Small intestine (tissue), 7 donors: ENCODE measurements around the gene PLCB4. TPM values are rescaled to one million over a fixed set of nuclear protein-coding genes. Genes with fewer than 3 reads are reported as not detected.

Experiments used
- DNase-seq, 2 donors: peaks; one replicate each; pipeline versions ENCODE4 v3.0.0 to v3.0.0-alpha.2; 2013
- FAIRE-seq: peaks from 2 replicates; lab custom pipeline; 2012; peaks lifted over from hg19 to GRCh38; lab: Jason Lieb, UNC
- H3K27ac ChIP-seq, 3 donors: one replicate each; pipeline ENCODE4 v1.5.1; 2013; ENCODE audit warnings: low read length in 2 of 3, mild to moderate bottlenecking in 2 of 3, control low read depth in 1 of 3, inconsistent platforms in 1 of 3, low read depth in 1 of 3, moderate library complexity in 1 of 3
- H3K27me3 ChIP-seq, 3 donors: one replicate each; pipeline ENCODE4 v1.6.1; 2013; ENCODE audit warnings: low read length in 3 of 3, inconsistent platforms in 1 of 3; ENCODE audit not compliant: control insufficient read depth in 3 of 3, insufficient read depth in 3 of 3
- H3K36me3 ChIP-seq, 3 donors: one replicate each; pipeline ENCODE4 v1.6.1; 2013; ENCODE audit warnings: low read length in 3 of 3, inconsistent platforms in 1 of 3, low read depth in 1 of 3, mild to moderate bottlenecking in 1 of 3, moderate library complexity in 1 of 3; ENCODE audit not compliant: control insufficient read depth in 3 of 3, insufficient read depth in 2 of 3
- H3K4me1 ChIP-seq, 3 donors: one replicate each; pipeline ENCODE4 v1.6.1; 2013; ENCODE audit warnings: low read length in 2 of 3, inconsistent platforms in 1 of 3, low read depth in 1 of 3, mild to moderate bottlenecking in 1 of 3, moderate library complexity in 1 of 3; ENCODE audit not compliant: control insufficient read depth in 3 of 3, insufficient read depth in 2 of 3
- H3K4me3 ChIP-seq, 3 donors: one replicate each; pipeline ENCODE4 v1.5.1; 2013; ENCODE audit warnings: low read length in 3 of 3, control low read depth in 1 of 3, inconsistent platforms in 1 of 3, low read depth in 1 of 3, mild to moderate bottlenecking in 1 of 3, moderate library complexity in 1 of 3
- H3K9me3 ChIP-seq, 2 donors: one replicate each; pipeline ENCODE4 v1.6.1; 2013; ENCODE audit warnings: low read depth in 1 of 2, low read length in 1 of 2; ENCODE audit not compliant: control insufficient read depth in 2 of 2, insufficient read depth in 1 of 2
- WGBS, 3 donors: extraction: QIAGEN DNeasy Blood & Tissue Kit; methylation state at CpG; one replicate each; pipeline ENCODE4 v1.1.7; 2013; 5-methylcytosine and 5-hydroxymethylcytosine counted together
- polyA plus RNA-seq, 4 donors: library from polyadenylated mRNA; stranded (reverse) in 3 of 4; unstranded in 1 of 4; fragments of 200-250 nt in 3 of 4; fragments of 120-200 nt in 1 of 4; gene quantifications; one replicate each; pipeline versions ENCODE4 v1.2.1 to v1.2.3, GENCODE V29; 2013
- donor health status: healthy with polysubstance abuse.
- donor health status: control.
- donor health status: control.
- donor health status: Bipolar disorder and iron deficiency.
- donor health status: healthy.

PLCB4 gene
- polyA plus RNA-seq, 4 donors: under 0.01 to 14.4 (median 3.4) TPM

GRCh38 chr20:9478771-9479170 is 409.9 kb downstream of the PLCB4 start:
- no peaks in the 10 kb centered on the region for H3K36me3 ChIP-seq
- no peak overlapping the region for H3K4me3 ChIP-seq
- no peaks in the 10 kb centered on the region for H3K4me1 ChIP-seq
- H3K9me3 ChIP-seq: no peaks in the 10 kb centered on the region
- WGBS, 3 donors: 80 to 87% (median 84%) methylated on average over 4 of the region's 4 CpGs
- no peaks in the 10 kb centered on the region for H3K27me3 ChIP-seq
- DNase-seq (no peak), FAIRE-seq (no peak)
- no peak overlapping the region for H3K27ac ChIP-seq

DNA sequence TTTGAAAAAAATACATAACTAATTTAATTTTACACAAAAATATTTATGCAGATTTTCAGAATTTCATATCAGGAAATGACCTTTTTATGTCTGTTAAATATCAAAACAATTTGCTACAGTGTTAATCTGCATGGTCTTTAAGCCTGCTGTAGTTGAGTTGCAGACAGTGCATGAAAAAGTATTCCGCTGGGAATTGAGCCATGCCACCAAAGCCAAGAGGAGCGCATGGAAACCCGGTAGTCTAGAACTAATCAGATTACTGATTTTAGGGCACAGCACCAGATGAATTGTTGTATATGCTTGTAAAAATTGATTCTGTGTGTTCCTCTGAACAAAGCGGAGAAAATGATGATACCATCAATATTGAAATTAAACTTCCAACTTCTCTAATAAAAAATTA is 411.2 kb downstream of the PLCB4 start:
- DNase-seq (no peak), FAIRE-seq (no peak)
- no peak overlapping the region for H3K4me3 ChIP-seq
- H3K36me3 ChIP-seq: no peaks in the 10 kb centered on the region
- H3K4me1 ChIP-seq: no peaks in the 10 kb centered on the region
- H3K27ac ChIP-seq: no peak overlapping the region
- 89 to 94% (median 92%) methylated on average over 4 of the region's 4 CpGs for WGBS, 3 donors
- no peaks in the 10 kb centered on the region for H3K27me3 ChIP-seq
- no peaks in the 10 kb centered on the region for H3K9me3 ChIP-seq

DNA sequence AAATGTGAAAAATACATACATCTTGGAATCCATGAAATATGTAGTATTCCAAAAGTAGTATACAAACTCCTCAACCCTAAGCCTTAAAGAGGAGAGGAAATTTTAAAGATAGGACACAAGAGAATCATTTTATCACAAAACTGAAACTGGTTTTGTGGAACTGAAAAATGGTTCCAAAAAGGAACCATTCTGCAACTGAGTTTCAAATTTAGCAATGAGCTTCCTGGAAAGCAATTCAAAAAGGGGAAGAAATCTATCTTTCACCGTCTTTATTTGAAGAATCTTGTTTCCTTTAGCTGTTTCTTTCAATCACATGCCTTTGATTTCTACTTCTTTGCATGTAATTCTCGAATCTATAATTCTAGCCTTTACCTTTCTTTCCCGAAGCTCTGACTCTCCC is 413.3 kb downstream of the PLCB4 start:
- H3K36me3 ChIP-seq: no peaks in the 10 kb centered on the region
- no peak for DNase-seq
- no peaks in the 10 kb centered on the region for H3K9me3 ChIP-seq
- no peak for FAIRE-seq
- no peak overlapping the region for H3K4me3 ChIP-seq
- 70 to 76% (median 71%) methylated on average over 3 of the region's 3 CpGs for WGBS, 3 donors
- H3K4me1 ChIP-seq: no peaks in the 10 kb centered on the region
- H3K27ac ChIP-seq: no peak overlapping the region
- H3K27me3 ChIP-seq: no peaks in the 10 kb centered on the region

DNA sequence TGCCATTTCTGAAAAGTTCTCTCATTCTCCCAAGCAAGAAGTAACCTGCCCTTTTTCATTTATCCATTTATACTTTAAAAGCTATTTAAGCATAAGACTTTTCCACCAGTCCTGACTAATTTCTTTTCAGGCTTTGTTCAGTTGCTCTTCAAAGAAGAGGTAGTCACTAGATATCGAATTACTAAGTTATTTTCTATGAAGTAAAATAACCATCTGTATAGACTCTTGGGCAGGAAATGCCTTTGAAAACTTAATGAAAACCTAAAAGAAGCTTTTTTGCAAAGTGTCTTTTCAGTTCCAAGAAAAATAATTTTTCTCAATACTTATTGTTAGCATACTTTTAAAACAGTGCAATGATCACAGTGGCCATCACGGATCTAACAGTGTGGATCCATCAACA is 414.2 kb downstream of the PLCB4 start:
- Histone ChIP-seq H3K4me3 (no peak overlapping the region), H3K9me3 (no peaks in the 10 kb centered on the region), H3K27me3 (no peaks in the 10 kb centered on the region), H3K4me1 (no peaks in the 10 kb centered on the region), H3K36me3 (no peaks in the 10 kb centered on the region), H3K27ac (no peak overlapping the region)
- FAIRE-seq: no peak
- 81 to 92% (median 82%) methylated on average over 2 of the region's 2 CpGs for WGBS, 3 donors
- DNase-seq: no peak

DNA sequence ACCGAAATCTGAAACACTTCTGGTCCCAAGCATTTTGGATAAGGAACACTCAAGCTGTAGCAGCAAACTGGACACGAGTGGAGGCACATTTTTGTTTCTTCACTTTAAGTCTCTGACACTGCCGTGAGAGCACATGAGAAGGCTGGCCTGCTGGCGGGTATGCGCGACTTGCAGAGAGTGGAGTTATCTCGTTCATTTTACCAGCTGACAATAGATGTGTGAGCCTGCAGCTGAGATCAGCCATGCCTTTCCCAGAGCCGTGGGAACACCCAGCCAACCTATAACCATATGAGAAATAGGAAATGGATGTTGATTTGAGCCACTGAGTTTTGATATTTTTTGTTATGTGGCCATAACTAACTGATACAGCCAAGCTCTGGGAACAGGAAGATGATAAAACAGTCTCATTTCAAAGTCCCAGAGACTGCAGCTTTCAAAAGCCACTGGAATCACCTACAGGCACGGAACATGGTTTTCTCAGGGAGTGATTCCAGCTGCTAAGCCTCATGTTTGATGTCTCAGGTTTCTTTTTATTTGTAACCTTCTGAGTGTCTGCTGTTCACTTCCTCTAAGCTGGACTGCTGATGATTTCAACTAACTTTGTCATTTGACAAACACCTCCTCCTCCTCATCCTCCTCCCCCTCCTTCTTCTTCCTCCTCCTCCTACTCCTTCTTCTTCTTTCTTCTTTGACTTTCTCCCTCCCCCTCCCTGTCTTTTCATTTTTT is 416.9 kb downstream of the PLCB4 start:
- Histone ChIP-seq H3K4me1 (no peaks in the 10 kb centered on the region), H3K4me3 (no peak overlapping the region), H3K27me3 (no peaks in the 10 kb centered on the region), H3K36me3 (no peaks in the 10 kb centered on the region), H3K9me3 (no peaks in the 10 kb centered on the region), H3K27ac (no peak overlapping the region)
- DNase-seq (no peak), FAIRE-seq (no peak)
- WGBS, 3 donors: 75 to 84% (median 83%) methylated on average over 9 of the region's 9 CpGs

- H3K27ac ChIP-seq: no peak overlapping the region
- no peak overlapping the region for H3K4me3 ChIP-seq
- WGBS, 3 donors: 72 to 89% (median 77%) methylated on average over 4 of the region's 4 CpGs
- no peaks in the 10 kb centered on the region for H3K9me3 ChIP-seq
- H3K36me3 ChIP-seq: no peaks in the 10 kb centered on the region
- no peaks in the 10 kb centered on the region for H3K4me1 ChIP-seq
- H3K27me3 ChIP-seq: no peaks in the 10 kb centered on the region
- DNase-seq (no peak), FAIRE-seq (no peak)
These were observed 418.3 kb downstream of the PLCB4 start for GRCh38 chr20:9487231-9487630.

DNA sequence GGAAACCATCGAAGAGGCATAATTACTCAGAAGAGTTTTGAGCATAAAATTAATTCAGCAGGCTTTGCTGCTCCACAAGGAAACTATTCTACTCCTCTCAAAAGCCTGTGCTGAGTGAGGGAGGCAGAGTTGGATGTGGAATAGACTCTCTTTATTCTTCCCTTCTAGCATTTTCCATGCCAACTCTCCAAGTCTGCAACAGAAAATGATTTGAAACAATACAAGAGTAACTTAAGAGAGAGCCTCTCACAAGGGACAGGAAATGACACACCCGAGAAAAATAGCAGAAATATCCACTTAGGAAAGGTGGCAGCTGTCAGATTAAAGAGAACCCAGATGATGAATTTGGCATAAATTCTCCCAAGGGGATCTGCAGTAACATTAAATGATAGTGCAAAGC is 419.2 kb downstream of the PLCB4 start:
- DNase-seq (no peak), FAIRE-seq (no peak)
- no peaks in the 10 kb centered on the region for H3K4me1 ChIP-seq
- H3K4me3 ChIP-seq: no peak overlapping the region
- no peaks in the 10 kb centered on the region for H3K36me3 ChIP-seq
- H3K9me3 ChIP-seq: no peaks in the 10 kb centered on the region
- no peaks in the 10 kb centered on the region for H3K27me3 ChIP-seq
- WGBS, 3 donors: 55% methylated on average over 2 of the region's 2 CpGs
- H3K27ac ChIP-seq: no peak overlapping the region

DNA sequence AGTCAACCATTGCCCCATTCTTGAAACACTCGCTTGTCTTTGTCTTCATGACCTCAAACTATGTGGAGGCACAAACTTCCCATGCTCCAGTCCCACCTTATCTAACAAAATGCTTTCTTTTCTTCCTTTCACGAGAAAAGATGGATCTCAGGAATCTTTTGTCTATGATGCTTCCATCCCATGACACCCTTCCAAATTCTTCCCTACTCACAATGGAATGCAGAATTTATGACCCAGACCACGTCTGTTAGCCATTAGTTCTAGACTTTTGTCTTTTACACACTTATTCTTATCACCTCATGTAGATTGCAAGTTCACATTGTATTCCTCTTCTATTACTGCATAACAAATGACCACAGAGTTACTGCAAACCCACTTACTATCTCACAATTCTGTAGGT is 421.3 kb downstream of the PLCB4 start:
- no peaks in the 10 kb centered on the region for H3K36me3 ChIP-seq
- no peak for DNase-seq
- H3K9me3 ChIP-seq: no peaks in the 10 kb centered on the region
- no peaks in the 10 kb centered on the region for H3K4me1 ChIP-seq
- H3K4me3 ChIP-seq: no peak overlapping the region
- no peak for FAIRE-seq
- H3K27me3 ChIP-seq: no peaks in the 10 kb centered on the region
- WGBS, 3 donors: 62 to 74% (median 66%) methylated on average over 3 of the region's 3 CpGs
- no peak overlapping the region for H3K27ac ChIP-seq

- FAIRE-seq: no peak
- 86 to 91% (median 86%) methylated on average over 3 of the region's 3 CpGs for WGBS, 3 donors
These were observed 421.7 kb downstream of the PLCB4 start for GRCh38 chr20:9490631-9491030.

More at GRCh38 chr20:9490631-9491030, 421.7 kb downstream of the PLCB4 start:
- no peaks in the 10 kb centered on the region for H3K4me1 ChIP-seq
- no peak overlapping the region for H3K27ac ChIP-seq
- DNase-seq: no peak
- H3K4me3 ChIP-seq: no peak overlapping the region
- no peaks in the 10 kb centered on the region for H3K36me3 ChIP-seq
- H3K9me3 ChIP-seq: peaks cover 0 to 3% of the 10 kb centered on the region in 2 donors
- no peaks in the 10 kb centered on the region for H3K27me3 ChIP-seq
